MM.1S (cell line): ENCODE results near the gene ZNF331.

Source experiments
- DNase-seq: peaks from one replicate; pipeline ENCODE4 v3.0.0-alpha.2; 2015
- H2AFZ ChIP-seq: fragments of 300-600 bp; sonication (generic); 2 replicates; pipeline ENCODE4 v1.6.0; 2016; ENCODE audit warnings: antibody characterized with exemption, low read length
- H3F3A ChIP-seq: fragments of 300-600 bp; sonication (generic); 2 replicates; pipeline ENCODE4 v1.6.1; 2016; ENCODE audit warnings: mild to moderate bottlenecking, antibody characterized with exemption, low read length, moderate library complexity, mixed read lengths; ENCODE audit not compliant: insufficient read depth
- H3K27ac ChIP-seq: fragments of 300-600 bp; sonication (generic); 2 replicates; pipeline ENCODE4 v1.5.1; 2016; ENCODE audit warnings: mild to moderate bottlenecking, low read length
- H3K27me3 ChIP-seq: fragments of 300-600 bp; sonication (generic); replicated peaks from 2 replicates; pipeline ENCODE4 v1.6.0; 2016; ENCODE audit warnings: low read length; ENCODE audit not compliant: insufficient read depth
- H3K36me3 ChIP-seq: fragments of 300-600 bp; sonication (generic); replicated peaks from 2 replicates; pipeline ENCODE4 v1.6.1; 2016; ENCODE audit warnings: mild to moderate bottlenecking, low read length, mixed read lengths; ENCODE audit not compliant: insufficient read depth
- H3K4me1 ChIP-seq: fragments of 300-600 bp; sonication (generic); 2 replicates; pipeline ENCODE4 v1.6.1; 2016; ENCODE audit warnings: low read length, mixed read lengths
- H3K4me2 ChIP-seq: fragments of 300-600 bp; sonication (generic); 2 replicates; pipeline ENCODE4 v1.6.0; 2016; ENCODE audit warnings: low read depth, low read length
- H3K4me3 ChIP-seq: fragments of 300-600 bp; sonication (generic); 2 replicates; pipeline ENCODE4 v1.5.1; 2016; ENCODE audit warnings: low read length, mixed read lengths
- H3K79me2 ChIP-seq: fragments of 300-600 bp; sonication (generic); 2 replicates; pipeline ENCODE4 v1.6.1; 2016; ENCODE audit warnings: mixed run types, low read length, mixed read lengths
- H3K9ac ChIP-seq: fragments of 300-600 bp; sonication (generic); 2 replicates; pipeline ENCODE4 v1.6.1; 2016; ENCODE audit warnings: low read length, mixed read lengths
- H3K9me2 ChIP-seq: fragments of 300-600 bp; sonication (generic); replicated peaks from 2 replicates; pipeline ENCODE4 v1.6.1; 2016; ENCODE audit warnings: mild to moderate bottlenecking, low read length, mixed read lengths; ENCODE audit not compliant: insufficient read depth
- H3K9me3 ChIP-seq: fragments of 300-600 bp; sonication (generic); replicated peaks from 2 replicates; pipeline ENCODE4 v1.6.1; 2016; ENCODE audit warnings: mild to moderate bottlenecking, low read length, mixed read lengths; ENCODE audit not compliant: insufficient read depth
- H4K20me1 ChIP-seq: fragments of 300-600 bp; sonication (generic); 2 replicates; pipeline ENCODE4 v1.6.1; 2016; ENCODE audit warnings: mild to moderate bottlenecking, low read length, moderate library complexity, mixed read lengths; ENCODE audit not compliant: insufficient read depth
- CTCF ChIP-seq: fragments of 300-600 bp; sonication (generic); IDR thresholded peaks from 2 replicates; pipeline ENCODE4 v1.5.1; 2016; ENCODE audit warnings: antibody characterized with exemption, low read length, mixed read lengths
- EZH2 ChIP-seq: fragments of 300-600 bp; sonication (generic); optimal IDR thresholded peaks from 2 replicates; pipeline ENCODE3; 2017; ENCODE audit warnings: low read depth, mild to moderate bottlenecking, antibody characterized with exemption, low read length, mixed read lengths
- EZH2phosphoT487 ChIP-seq: fragments of 300-600 bp; sonication (generic); IDR thresholded peaks from 2 replicates; pipeline ENCODE4 v1.6.1; 2018; ENCODE audit warnings: antibody characterized with exemption, low read length

ZNF331 gene

GRCh38 chr19:53531457-53531856 is 6.5 kb upstream of the ZNF331 start:
- H3K36me3 ChIP-seq = no peaks in the 10 kb centered on the region
- DNase-seq = no peak
- H3K9me3 ChIP-seq = no peaks in the 10 kb centered on the region
- H3K27ac ChIP-seq = no peak overlapping the region
- H3K27me3 ChIP-seq = no peaks in the 10 kb centered on the region
- H2AFZ ChIP-seq = no peak overlapping the region
- H3K4me1 ChIP-seq = no peaks in the 10 kb centered on the region
- no peaks in the 10 kb centered on the region for H4K20me1 ChIP-seq
- TF ChIP-seq CTCF (no peak), EZH2phosphoT487 (no peak), EZH2 (no peak)
- no peaks in the 10 kb centered on the region for H3K9me2 ChIP-seq
- no peaks in the 10 kb centered on the region for H3K79me2 ChIP-seq
- H3K4me2 ChIP-seq = no peak overlapping the region
- H3K4me3 ChIP-seq = no peak overlapping the region
- H3K9ac ChIP-seq = no peak overlapping the region
- H3F3A ChIP-seq = no peaks in the 10 kb centered on the region

- Histone ChIP-seq H3K4me2 (no peak overlapping the region), H3F3A (no peaks in the 10 kb centered on the region), H2AFZ (no peak overlapping the region), H3K4me1 (no peaks in the 10 kb centered on the region), H3K9ac (no peak overlapping the region), H3K27me3 (no peaks in the 10 kb centered on the region), H3K36me3 (no peaks in the 10 kb centered on the region), H3K79me2 (no peaks in the 10 kb centered on the region), H3K27ac (no peak overlapping the region), H3K9me3 (no peaks in the 10 kb centered on the region), H3K9me2 (no peaks in the 10 kb centered on the region), H3K4me3 (no peak overlapping the region), H4K20me1 (no peaks in the 10 kb centered on the region)
- no peak for DNase-seq
- no peak for TF ChIP-seq EZH2
- no peak for TF ChIP-seq EZH2phosphoT487
- no peak for TF ChIP-seq CTCF
These were observed 5.6 kb upstream of the ZNF331 start for GRCh38 chr19:53532362-53532761.

- Histone ChIP-seq H2AFZ (no peak overlapping the region), H3K4me2 (no peak overlapping the region), H3F3A (no peaks in the 10 kb centered on the region), H3K79me2 (no peaks in the 10 kb centered on the region), H3K9ac (no peak overlapping the region), H3K4me1 (no peaks in the 10 kb centered on the region), H3K36me3 (no peaks in the 10 kb centered on the region), H3K9me3 (no peaks in the 10 kb centered on the region), H4K20me1 (no peaks in the 10 kb centered on the region), H3K4me3 (no peak overlapping the region), H3K27me3 (no peaks in the 10 kb centered on the region), H3K27ac (no peak overlapping the region), H3K9me2 (no peaks in the 10 kb centered on the region)
- no peak for TF ChIP-seq EZH2phosphoT487
- no peak for TF ChIP-seq CTCF
- no peak for TF ChIP-seq EZH2
- no peak for DNase-seq
These were observed 1.8 kb upstream of the ZNF331 start for GRCh38 chr19:53536225-53536548.
